Inflammatory macrophage (primary cell): ENCODE measurements around the gene CCDC6.
"Not testable (repeated sequence)": the region's sequence is repeated elsewhere in the genome, so short reads cannot be mapped to it uniquely, and the experiment has no call there.

Experiments used
- DNase-seq, 2 donors: peaks; one replicate each; pipeline ENCODE4 v3.0.0-alpha.2; 2020 to 2022

The CCDC6 gene

DNA sequence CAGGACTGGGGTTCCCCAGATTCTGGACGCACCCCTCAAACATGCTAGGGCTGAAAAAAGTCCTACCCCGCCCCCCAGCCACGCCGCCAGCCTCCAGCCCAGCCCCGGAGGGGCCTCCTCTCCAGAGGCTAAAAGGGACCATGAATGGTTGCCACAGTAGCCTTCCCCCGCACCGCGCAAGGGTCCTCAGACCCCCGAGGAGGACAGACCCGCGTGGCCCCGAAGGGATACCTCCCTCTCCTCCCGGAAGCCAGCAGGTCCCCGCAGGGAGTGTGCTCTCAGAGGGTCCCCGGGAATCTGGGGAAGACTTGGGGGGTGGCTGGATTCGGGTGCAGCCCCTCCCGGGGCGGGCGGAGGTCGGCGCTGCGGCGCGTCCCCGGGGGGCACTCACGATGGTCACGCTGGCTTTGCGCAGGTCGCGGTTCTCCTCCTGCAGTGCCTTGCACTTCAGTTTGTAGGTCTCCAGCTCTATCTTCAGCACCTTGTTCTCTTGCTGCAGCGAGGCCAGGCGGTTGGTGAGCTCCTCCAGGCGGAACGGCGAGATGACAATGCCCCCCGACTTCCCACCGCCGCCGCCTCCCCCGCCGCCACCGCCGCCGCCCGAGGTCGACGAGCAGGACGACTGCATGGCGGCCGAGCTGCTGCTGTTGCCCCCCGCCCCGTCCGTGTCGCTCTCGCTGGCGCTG lies 482 bp downstream of the CCDC6 start:
- DNase-seq: peak in 1 of 2 donors; percentile 7

- no peak for DNase-seq
These were observed 1.2 kb downstream of the CCDC6 start for GRCh38 chr10:59905066-59905730.

DNA sequence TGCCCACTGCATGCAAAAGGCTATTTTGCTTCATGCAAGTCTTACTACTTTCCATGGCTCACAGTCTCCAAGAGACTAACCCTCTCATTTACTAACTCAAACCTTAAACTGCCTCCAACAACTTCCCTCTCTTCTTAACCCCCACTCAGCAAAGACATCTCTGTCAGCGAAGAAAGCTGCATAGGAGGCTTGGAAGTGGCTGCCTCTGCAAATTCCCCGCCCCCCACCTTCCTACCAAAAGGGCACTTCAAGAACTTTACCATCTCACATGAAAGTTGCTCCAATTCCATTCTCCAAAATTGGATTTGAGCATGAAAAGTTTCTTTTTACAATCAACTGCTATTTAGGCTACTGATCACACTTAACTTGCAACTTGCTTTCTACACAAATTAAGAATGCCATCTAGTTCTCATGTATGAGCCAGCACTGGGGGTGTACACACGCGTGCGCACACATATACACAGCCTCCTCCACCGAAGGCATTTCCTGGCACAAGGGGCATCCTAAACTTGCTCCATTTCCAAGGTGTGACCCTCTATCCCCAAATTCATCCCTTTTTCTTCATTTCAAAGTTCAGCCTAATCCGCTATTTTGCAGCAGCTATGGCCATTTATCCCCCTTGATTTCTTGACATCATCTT lies 1.8 kb downstream of the CCDC6 start:
- DNase-seq: no peak

GRCh38 chr10:59903871-59904270 lies 2.5 kb downstream of the CCDC6 start:
- peak; percentile 17 to 55 for DNase-seq

GRCh38 chr10:59902016-59902415 lies 4.3 kb downstream of the CCDC6 start:
- DNase-seq: no peak

- no peak for DNase-seq
These were observed 4.9 kb downstream of the CCDC6 start for GRCh38 chr10:59901470-59901869.

GRCh38 chr10:59900048-59900727 lies 6.2 kb downstream of the CCDC6 start:
- DNase-seq: no peak

- DNase-seq: no peak
These were observed 8.1 kb downstream of the CCDC6 start for GRCh38 chr10:59898125-59898835.

DNA sequence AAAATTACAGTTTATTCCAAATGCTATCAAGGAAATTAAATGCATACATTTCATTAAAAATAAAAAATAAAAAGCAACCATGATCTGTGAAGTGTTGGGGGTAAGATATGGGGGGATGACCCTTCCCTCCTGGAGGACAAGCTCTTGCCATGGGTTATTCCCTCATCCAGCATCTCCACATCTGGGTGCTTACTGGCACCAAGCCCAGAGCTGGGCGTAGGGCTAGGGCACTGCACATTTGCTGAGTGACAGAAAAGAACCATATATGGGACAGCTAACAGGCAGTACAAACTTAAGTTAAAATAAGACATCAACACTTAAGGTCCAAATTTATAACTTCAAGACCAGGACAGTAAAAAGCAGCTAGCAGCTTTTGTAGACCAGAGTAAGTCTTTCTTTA lies 10.2 kb downstream of the CCDC6 start:
- no peak for DNase-seq

GRCh38 chr10:59895629-59896116 lies 10.7 kb downstream of the CCDC6 start:
- no peak for DNase-seq

- DNase-seq: no peak
These were observed 12.2 kb downstream of the CCDC6 start for GRCh38 chr10:59894114-59894513.

GRCh38 chr10:59892697-59893096 lies 13.7 kb downstream of the CCDC6 start:
- DNase-seq: peak in 1 of 2 donors; percentile 51

GRCh38 chr10:59891936-59892335 lies 14.4 kb downstream of the CCDC6 start:
- DNase-seq: peak in 1 of 2 donors; percentile 32

DNA sequence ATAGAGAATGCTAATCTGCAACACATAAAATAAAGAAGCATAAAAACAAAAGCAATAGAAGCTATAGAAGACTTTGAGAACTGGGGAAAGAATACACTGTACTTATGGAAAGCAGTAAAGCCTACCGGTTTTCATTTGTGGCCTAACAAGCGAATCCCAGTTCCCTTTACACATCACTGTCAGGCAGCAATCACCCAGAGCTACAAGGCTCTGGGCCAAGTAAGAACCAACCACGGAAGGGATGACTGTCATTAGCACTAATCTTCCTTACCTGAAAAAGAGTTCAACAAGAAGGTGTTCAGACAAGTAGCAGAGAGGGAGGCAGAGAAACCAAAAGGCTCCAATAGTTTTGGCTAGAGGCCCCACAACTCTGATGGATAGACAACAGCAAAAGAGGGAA lies 15.0 kb downstream of the CCDC6 start:
- DNase-seq: no peak

DNA sequence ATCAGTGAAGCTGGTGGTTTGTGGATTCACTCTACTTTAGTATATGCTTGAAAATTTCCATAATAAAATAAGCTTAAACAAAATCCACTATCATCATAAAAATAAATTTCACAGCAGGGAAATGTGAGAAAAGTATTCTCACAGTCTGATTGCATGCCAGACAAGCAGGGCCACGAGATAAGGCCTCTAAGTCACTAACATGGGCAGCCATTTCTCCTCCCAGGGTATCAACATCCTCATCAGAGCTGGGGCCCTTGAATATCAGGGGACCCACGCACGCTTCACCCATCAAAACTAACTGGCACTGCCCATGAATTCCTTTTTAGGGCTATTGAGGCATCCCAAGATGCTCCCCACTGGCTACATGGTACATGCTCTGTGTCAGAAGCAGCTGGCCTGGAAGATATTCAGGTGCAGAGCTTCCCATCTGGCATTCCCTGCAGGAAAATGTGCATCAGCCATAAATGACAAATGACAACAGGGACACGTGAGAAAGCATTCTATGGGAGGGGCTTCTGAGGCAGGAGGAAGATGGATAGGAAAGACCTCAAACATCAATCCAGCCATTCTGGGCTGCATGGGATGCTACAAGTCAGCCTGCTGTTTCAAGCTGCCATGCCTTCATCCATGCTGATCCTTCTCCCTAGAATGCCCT lies 17.4 kb downstream of the CCDC6 start:
- DNase-seq: no peak

GRCh38 chr10:59887972-59888640 lies 18.2 kb downstream of the CCDC6 start:
- no peak for DNase-seq

DNA sequence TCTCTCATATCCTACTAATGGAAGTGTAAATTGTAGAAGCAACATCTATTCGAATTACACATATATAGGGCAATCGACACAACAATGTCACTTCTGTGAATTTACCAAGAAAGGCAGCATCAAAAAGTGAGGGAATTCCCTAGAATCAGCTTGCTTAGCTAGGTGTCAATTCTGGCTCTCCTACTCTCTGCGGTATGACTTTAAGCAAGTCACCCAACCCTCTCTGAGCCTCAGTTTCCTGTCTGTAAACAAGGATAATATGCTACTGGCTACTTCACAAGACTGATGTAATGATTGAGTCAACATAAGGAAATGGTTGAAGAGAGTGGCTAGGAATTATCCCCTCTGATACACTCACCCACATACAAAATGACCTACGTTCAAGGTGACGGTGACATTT lies 19.4 kb downstream of the CCDC6 start:
- no peak for DNase-seq

DNA sequence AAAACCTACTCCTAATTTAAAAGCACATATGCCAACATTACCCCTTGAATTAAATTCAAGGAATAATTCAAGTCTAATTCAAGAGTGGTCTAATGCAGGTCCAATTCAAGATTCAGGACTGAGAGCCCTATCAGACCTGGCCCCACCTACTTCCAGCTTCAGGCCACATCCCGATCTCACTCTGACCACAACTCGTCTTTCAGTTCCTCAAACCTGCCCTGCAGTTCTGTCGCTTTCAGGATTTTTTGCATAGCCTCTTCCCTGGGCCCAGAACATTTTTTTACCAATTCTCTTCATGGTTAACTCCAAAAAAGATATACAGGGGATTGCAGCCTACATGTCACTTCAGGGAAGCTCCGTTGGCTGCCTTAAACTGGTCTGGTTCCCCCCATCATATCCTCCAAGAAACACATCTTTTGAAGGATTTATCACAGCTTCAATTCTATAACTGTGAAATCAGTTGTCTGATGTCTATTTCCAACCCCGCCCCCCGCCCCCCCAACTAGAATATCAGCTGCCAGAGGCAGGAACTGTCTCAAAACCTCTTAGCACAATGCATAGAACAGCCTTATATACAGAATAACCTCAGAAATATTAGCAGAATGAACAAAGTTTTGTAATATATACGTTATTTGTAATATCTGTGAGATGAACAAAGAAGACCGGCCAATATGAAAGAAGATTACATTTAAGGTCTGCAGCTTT lies 20.8 kb downstream of the CCDC6 start:
- DNase-seq: peak; percentile 68 to 73

- not testable (repeated sequence) for DNase-seq
These were observed 21.5 kb downstream of the CCDC6 start for GRCh38 chr10:59884893-59885292.

GRCh38 chr10:59881640-59882039 lies 24.7 kb downstream of the CCDC6 start:
- DNase-seq: no peak
